GM12878 (cell line): ENCODE measurements around the gene FBRSL1. TPM values are rescaled to one million over a fixed set of nuclear protein-coding genes. Genes with fewer than 3 reads are reported as not detected.

Experiments
- BRCA1 ChIP-seq: IDR thresholded peaks from 2 replicates; pipeline ENCODE4 v1.6.1; 2011; ENCODE audit warnings: low read depth, low read length, improper control_type of control experiment
- CBFB ChIP-seq: IDR thresholded peaks from 2 replicates; pipeline ENCODE4 v1.6.1; 2016; ENCODE audit warnings: antibody characterized with exemption, low read depth
- CHD1 ChIP-seq: IDR thresholded peaks from 2 replicates; pipeline ENCODE4 v1.6.1; 2012; ENCODE audit warnings: low read depth, low read length, improper control_type of control experiment
- CHD4 ChIP-seq: fragments of 200-600 bp; sonication (generic); IDR thresholded peaks from 2 replicates; pipeline ENCODE4 v1.6.1; 2016; ENCODE audit warnings: mild to moderate bottlenecking
- FOXM1 ChIP-seq: IDR thresholded peaks from 2 replicates; pipeline ENCODE4 v1.6.1; 2012; ENCODE audit warnings: low read depth, mild to moderate bottlenecking, inconsistent platforms, low read length, moderate library complexity
- HCFC1 ChIP-seq: fragments of 150-350 bp; IDR thresholded peaks from 2 replicates; pipeline ENCODE4 v1.6.1; 2014; ENCODE audit warnings: low read length
- IKZF2 ChIP-seq, 2 experiments: fragments of 450-650 bp; IDR thresholded peaks; 2 replicates each; pipeline ENCODE4 v1.6.1; 2017; ENCODE audit warnings: mild to moderate bottlenecking in 2 of 2, moderate library complexity in 2 of 2
- KAT2A ChIP-seq: conservative IDR thresholded peaks from 2 replicates; pipeline ENCODE4 v1.6.1; 2011; ENCODE audit warnings: low read depth, low read length; ENCODE audit not compliant: control insufficient read depth
- MYC ChIP-seq: IDR thresholded peaks from 2 replicates; pipeline ENCODE4 v1.6.1; 2011; ENCODE audit warnings: mild to moderate bottlenecking, low read length, moderate library complexity, inconsistent platforms; ENCODE audit not compliant: insufficient read depth, insufficient replicate concordance, insufficient read length, severe bottlenecking
- POU2F2 ChIP-seq: IDR thresholded peaks from 3 replicates; pipeline ENCODE4 v1.6.1; 2011; ENCODE audit warnings: low read depth, mild to moderate bottlenecking, low read length, borderline replicate concordance
- REST ChIP-seq: IDR thresholded peaks from 2 replicates; pipeline ENCODE4 v1.6.1; 2012; ENCODE audit warnings: mild to moderate bottlenecking, low read depth, low read length
- SIN3A ChIP-seq: IDR thresholded peaks from 2 replicates; pipeline ENCODE4 v1.6.1; 2012; ENCODE audit warnings: low read depth, low read length, improper control_type of control experiment
- SREBF1 ChIP-seq: IDR thresholded peaks from 2 replicates; pipeline ENCODE4 v1.6.1; 2012; ENCODE audit warnings: mild to moderate bottlenecking, low read length
- STAT1 ChIP-seq: fragments of 450-650 bp; conservative IDR thresholded peaks from 2 replicates; pipeline ENCODE4 v1.6.1; 2014; ENCODE audit warnings: antibody characterized with exemption, mild to moderate bottlenecking
- SUPT20H ChIP-seq: IDR thresholded peaks from 2 replicates; pipeline ENCODE4 v1.6.1; 2011; ENCODE audit warnings: low read depth, mild to moderate bottlenecking, low read length, moderate library complexity, borderline replicate concordance; ENCODE audit not compliant: control insufficient read depth
- ZNF24 ChIP-seq: fragments of 450-650 bp; IDR thresholded peaks from 2 replicates; pipeline ENCODE4 v1.6.1; 2017; ENCODE audit warnings: antibody characterized with exemption, mild to moderate bottlenecking
- polyA plus RNA-seq, 11 experiments: library from polyadenylated mRNA; depleted of rRNA in 4 of 11; unstranded in 6 of 11; stranded (reverse) in 5 of 11; fragments of >200 nt; fragmentation: Nextera tagmentation in 4 of 11; fragmentation: Illumina TruSeq in 1 of 11; extraction: Ambion mirVana in 4 of 11; extraction: Trizol in 1 of 11; gene quantifications; 1 replicate in 1 of 11; 2 replicates in 10 of 11; pipeline versions ENCODE4 v1.2.1 to v1.2.3, GENCODE V29; 2011 to 2016; ENCODE audit warnings: inconsistent platforms in 2 of 11, missing spikeins in 2 of 11, low read depth in 1 of 11
- total RNA-seq, 4 experiments: library from RNA; depleted of rRNA in 3 of 4; stranded (reverse); fragments of >200 nt in 3 of 4; fragmentation: Illumina TruSeq in 1 of 4; extraction: Trizol in 1 of 4; gene quantifications; 2 replicates each; pipeline versions ENCODE4 v1.2.1 to v1.2.3, GENCODE V29; 2013 to 2021
- TF ChIP-seq, protein P1 (sequence below): fragments of 450-650 bp; IDR thresholded peaks from 2 replicates; pipeline ENCODE4 v1.6.1; 2017; ENCODE audit warnings: mild to moderate bottlenecking
- TF ChIP-seq, protein P2 (sequence below), 3 experiments: IDR thresholded peaks in 2 of 3; conservative IDR thresholded peaks in 1 of 3; 2 replicates each; pipeline ENCODE4 v1.5.1; 2011; ENCODE audit warnings: low read depth in 3 of 3, low read length in 3 of 3, mild to moderate bottlenecking in 3 of 3, control low read depth in 2 of 3, moderate library complexity in 2 of 3, inconsistent platforms in 1 of 3, mixed read lengths in 1 of 3; ENCODE audit not compliant: control insufficient read depth in 2 of 3, insufficient read depth in 1 of 3; ENCODE audit errors: extremely low read depth in 1 of 3
- TF ChIP-seq, protein P3 (sequence below): IDR thresholded peaks from 2 replicates; pipeline ENCODE4 v1.6.1; 2011; ENCODE audit warnings: borderline replicate concordance, low read depth, mild to moderate bottlenecking, moderate library complexity, mixed read lengths, low read length; ENCODE audit not compliant: insufficient read depth; ENCODE audit errors: extremely low read length
- TF ChIP-seq, protein P4 (sequence below): IDR thresholded peaks from 2 replicates; pipeline ENCODE4 v1.6.1; 2011; ENCODE audit warnings: mild to moderate bottlenecking, low read depth, low read length, moderate library complexity; ENCODE audit not compliant: insufficient replicate concordance

Gene FBRSL1
- total and polyA plus RNA-seq, 10 of the 15 experiments (the other 5 are each of a cell fraction or from before 2014, with no cell fraction given) = 0.19 to 55.1 (median 4.1) TPM

GRCh38 chr12:132560614-132561426 lies 70.9 kb downstream of the FBRSL1 start (continued):
- no peak for TF ChIP-seq SIN3A
- TF ChIP-seq, protein P1, sequence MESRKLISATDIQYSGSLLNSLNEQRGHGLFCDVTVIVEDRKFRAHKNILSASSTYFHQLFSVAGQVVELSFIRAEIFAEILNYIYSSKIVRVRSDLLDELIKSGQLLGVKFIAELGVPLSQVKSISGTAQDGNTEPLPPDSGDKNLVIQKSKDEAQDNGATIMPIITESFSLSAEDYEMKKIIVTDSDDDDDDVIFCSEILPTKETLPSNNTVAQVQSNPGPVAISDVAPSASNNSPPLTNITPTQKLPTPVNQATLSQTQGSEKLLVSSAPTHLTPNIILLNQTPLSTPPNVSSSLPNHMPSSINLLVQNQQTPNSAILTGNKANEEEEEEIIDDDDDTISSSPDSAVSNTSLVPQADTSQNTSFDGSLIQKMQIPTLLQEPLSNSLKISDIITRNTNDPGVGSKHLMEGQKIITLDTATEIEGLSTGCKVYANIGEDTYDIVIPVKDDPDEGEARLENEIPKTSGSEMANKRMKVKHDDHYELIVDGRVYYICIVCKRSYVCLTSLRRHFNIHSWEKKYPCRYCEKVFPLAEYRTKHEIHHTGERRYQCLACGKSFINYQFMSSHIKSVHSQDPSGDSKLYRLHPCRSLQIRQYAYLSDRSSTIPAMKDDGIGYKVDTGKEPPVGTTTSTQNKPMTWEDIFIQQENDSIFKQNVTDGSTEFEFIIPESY = no peak
- TF ChIP-seq STAT1 = no peak
- TF ChIP-seq SREBF1 = no peak
- no peak for TF ChIP-seq IKZF2 (IDR thresholded peaks at IDR 0.05)
- TF ChIP-seq CHD4 = no peak
- TF ChIP-seq SUPT20H = no peak
- TF ChIP-seq, protein P2, sequence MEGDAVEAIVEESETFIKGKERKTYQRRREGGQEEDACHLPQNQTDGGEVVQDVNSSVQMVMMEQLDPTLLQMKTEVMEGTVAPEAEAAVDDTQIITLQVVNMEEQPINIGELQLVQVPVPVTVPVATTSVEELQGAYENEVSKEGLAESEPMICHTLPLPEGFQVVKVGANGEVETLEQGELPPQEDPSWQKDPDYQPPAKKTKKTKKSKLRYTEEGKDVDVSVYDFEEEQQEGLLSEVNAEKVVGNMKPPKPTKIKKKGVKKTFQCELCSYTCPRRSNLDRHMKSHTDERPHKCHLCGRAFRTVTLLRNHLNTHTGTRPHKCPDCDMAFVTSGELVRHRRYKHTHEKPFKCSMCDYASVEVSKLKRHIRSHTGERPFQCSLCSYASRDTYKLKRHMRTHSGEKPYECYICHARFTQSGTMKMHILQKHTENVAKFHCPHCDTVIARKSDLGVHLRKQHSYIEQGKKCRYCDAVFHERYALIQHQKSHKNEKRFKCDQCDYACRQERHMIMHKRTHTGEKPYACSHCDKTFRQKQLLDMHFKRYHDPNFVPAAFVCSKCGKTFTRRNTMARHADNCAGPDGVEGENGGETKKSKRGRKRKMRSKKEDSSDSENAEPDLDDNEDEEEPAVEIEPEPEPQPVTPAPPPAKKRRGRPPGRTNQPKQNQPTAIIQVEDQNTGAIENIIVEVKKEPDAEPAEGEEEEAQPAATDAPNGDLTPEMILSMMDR (IDR thresholded peaks at IDR 0.05 in 2 of 3, conservative IDR thresholded peaks at IDR 0.05 in 1 of 3; ENCODE audit: control insufficient read depth in 2 of 3, extremely low read depth in 1 of 3, insufficient read depth in 1 of 3, low read depth in 3 of 3, low read length in 3 of 3) = peak; percentile 64 to 87 (median 82)
- TF ChIP-seq HCFC1 = no peak
- TF ChIP-seq, protein P3, sequence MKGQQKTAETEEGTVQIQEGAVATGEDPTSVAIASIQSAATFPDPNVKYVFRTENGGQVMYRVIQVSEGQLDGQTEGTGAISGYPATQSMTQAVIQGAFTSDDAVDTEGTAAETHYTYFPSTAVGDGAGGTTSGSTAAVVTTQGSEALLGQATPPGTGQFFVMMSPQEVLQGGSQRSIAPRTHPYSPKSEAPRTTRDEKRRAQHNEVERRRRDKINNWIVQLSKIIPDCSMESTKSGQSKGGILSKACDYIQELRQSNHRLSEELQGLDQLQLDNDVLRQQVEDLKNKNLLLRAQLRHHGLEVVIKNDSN = no peak
- TF ChIP-seq, protein P4, sequence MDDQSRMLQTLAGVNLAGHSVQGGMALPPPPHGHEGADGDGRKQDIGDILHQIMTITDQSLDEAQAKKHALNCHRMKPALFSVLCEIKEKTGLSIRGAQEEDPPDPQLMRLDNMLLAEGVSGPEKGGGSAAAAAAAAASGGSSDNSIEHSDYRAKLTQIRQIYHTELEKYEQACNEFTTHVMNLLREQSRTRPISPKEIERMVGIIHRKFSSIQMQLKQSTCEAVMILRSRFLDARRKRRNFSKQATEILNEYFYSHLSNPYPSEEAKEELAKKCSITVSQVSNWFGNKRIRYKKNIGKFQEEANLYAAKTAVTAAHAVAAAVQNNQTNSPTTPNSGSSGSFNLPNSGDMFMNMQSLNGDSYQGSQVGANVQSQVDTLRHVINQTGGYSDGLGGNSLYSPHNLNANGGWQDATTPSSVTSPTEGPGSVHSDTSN = no peak
- TF ChIP-seq BRCA1 = no peak
- no peak for TF ChIP-seq REST
- TF ChIP-seq ZNF24 = no peak
- TF ChIP-seq CHD1 = no peak
- no peak for TF ChIP-seq FOXM1
- no peak for TF ChIP-seq MYC
- TF ChIP-seq CBFB = no peak
- TF ChIP-seq POU2F2 = no peak
- no peak for TF ChIP-seq KAT2A
